M059J (cell line): Measurements from ENCODE around the gene DTWD1. TPM values are rescaled to one million over a fixed set of nuclear protein-coding genes. Genes with fewer than 3 reads are reported as not detected.
"Not testable (repeated sequence)": the region's sequence is repeated elsewhere in the genome, so short reads cannot be mapped to it uniquely, and the experiment has no call there.

Experiments
- DNase-seq: peaks from one replicate; pipeline ENCODE4 v3.0.0-alpha.2; 2012; ENCODE audit warnings: low read depth
- total RNA-seq: library from RNA; depleted of rRNA; stranded (reverse); fragments of >200 nt; shearing (Covaris generic); gene quantifications from 2 replicates; pipeline ENCODE4 v1.2.3, GENCODE V29; 2014

DTWD1 gene
- total RNA-seq, 1 experiment from 2014 or later: 34.3 TPM

- peak; percentile 92 for DNase-seq
Observed at GRCh38 chr15:49645941-49646340, 25.1 kb downstream of the DTWD1 start.

- no peak for DNase-seq
Observed at GRCh38 chr15:49646891-49647290, 26.0 kb downstream of the DTWD1 start.

GRCh38 chr15:49649987-49650386, 29.1 kb downstream of the DTWD1 start:
- DNase-seq: no peak

- DNase-seq: no peak
Observed at GRCh38 chr15:49650676-49651075, 29.8 kb downstream of the DTWD1 start.

GRCh38 chr15:49652922-49653321, 32.1 kb downstream of the DTWD1 start:
- no peak for DNase-seq

- DNase-seq: no peak
Observed at GRCh38 chr15:49656734-49657133, 35.9 kb downstream of the DTWD1 start.

- DNase-seq: no peak
Observed at GRCh38 chr15:49664716-49665115, 43.9 kb downstream of the DTWD1 start.

GRCh38 chr15:49666486-49666885, 45.6 kb downstream of the DTWD1 start:
- DNase-seq: not testable (repeated sequence)

- DNase-seq: no peak
Observed at GRCh38 chr15:49669288-49669687, 48.4 kb downstream of the DTWD1 start.

GRCh38 chr15:49673861-49674260, 53.0 kb downstream of the DTWD1 start:
- peak; percentile 25 for DNase-seq

- DNase-seq: peak; percentile 7
Observed at GRCh38 chr15:49674370-49674769, 53.5 kb downstream of the DTWD1 start.

- peak; percentile 88 for DNase-seq
Observed at GRCh38 chr15:49675041-49675440, 54.2 kb downstream of the DTWD1 start.

- DNase-seq: no peak
Observed at GRCh38 chr15:49678655-49679054, 57.8 kb downstream of the DTWD1 start.

- DNase-seq: peak; percentile 82
Observed at GRCh38 chr15:49686599-49686998, 65.8 kb downstream of the DTWD1 start.

GRCh38 chr15:49688135-49688790, 67.4 kb downstream of the DTWD1 start:
- DNase-seq: no peak

- no peak for DNase-seq
Observed at GRCh38 chr15:49692514-49693090, 71.8 kb downstream of the DTWD1 start.

- no peak for DNase-seq
Observed at GRCh38 chr15:49693498-49693897, 72.7 kb downstream of the DTWD1 start.

- DNase-seq: no peak
Observed at GRCh38 chr15:49696433-49696832, 75.6 kb downstream of the DTWD1 start.

- no peak for DNase-seq
Observed at GRCh38 chr15:49697121-49697520, 76.3 kb downstream of the DTWD1 start.

GRCh38 chr15:49702982-49703381, 82.1 kb downstream of the DTWD1 start:
- not testable (repeated sequence) for DNase-seq
